ENCODE measurements around the gene LYL1.
"Not testable (repeated sequence)": the region's sequence is repeated elsewhere in the genome, so short reads cannot be mapped to it uniquely, and the experiment has no call there.

Gene LYL1

GRCh38 chr19:13102666-13103580 lies at the start of gene LYL1:
LYL1 (minus strand) TSS chr19:13102858; CDS start chr19:13101171, 1,687 bp downstream.
- no peak for DNase-seq (ENCODE audit: low read depth in 3 of 3)

DNA sequence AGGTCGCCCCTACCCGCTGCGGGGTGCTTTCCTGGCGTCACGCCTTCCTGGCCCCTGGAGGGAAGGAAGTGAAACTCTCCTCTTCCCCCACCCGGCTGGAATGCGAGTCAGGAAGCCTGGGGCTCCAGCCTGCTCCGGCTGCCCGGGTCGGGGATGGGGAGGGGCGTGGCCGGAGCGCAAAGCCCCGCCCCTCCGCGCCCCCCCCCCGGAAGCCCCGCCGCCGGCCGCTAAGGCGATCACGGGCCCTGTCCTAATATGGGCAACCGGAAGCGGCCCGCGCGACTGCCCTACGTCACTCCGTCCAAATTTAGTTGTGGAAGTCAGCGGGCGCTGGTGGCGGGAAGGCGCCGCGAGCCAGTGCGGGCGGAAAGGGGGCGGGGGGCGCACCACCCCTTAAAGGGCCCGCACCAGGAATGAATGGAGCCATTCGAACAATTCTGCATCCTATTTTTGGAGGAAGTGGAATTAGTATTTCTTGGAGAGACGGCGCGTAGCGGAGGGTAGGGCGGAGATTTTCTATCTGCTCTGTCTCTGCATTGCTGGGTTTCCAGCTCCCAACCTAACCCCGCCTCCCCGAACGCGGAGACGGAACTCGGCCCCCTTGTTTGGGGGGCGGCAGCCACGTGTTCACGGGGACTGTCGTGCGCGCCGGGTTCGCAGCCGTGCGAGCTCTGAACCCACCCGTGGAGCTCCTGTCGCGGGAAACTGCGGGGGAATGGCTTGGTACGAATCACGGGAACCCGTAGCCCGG lies 49.1 kb upstream of the LYL1 start:
- DNase-seq (ENCODE audit: low read depth in 3 of 3), result peak; percentile 89 to 91 (median 89)

GRCh38 chr19:13150931-13151604 lies 48.4 kb upstream of the LYL1 start:
- no peak for DNase-seq (ENCODE audit: low read depth in 3 of 3)

DNA sequence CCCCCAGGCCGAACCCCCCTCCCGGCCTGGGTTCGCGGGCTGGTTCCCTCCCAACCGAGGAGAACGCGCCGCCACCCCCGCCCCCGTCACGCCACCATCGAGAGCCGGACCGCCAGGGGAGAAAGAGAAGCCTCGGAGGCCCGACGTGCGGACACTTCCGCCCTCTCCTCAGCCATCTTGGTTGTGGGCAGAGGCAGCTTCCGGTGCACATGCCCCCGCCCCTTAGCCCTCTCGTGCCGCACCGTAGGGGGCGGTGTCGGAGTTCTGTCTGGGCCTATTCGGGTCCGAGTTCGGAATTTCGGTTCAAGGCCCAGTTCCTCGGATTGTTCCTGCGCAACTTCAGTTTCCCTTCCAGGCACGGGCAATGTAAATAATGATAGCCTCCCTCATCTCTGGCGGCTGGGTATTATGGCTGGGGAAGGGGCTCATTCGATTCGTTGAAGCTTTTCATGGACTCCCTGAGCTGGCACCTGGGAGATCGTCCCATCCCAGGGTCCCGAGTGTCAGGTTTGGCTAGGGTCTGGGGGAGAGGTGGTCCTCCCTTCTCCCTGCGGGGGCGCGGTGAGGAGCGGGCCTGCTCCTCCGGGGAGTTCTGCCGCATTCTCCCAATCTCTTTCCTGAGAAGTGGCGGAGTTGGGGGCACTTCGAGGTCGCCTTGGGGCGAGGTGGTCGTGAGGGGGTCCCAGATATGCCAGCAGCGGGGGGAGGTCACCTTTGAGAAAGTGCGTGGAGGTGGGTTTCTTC lies 47.7 kb upstream of the LYL1 start, which contains the start of the genes IER2 and STX10:
TSS of gene IER2 (plus strand) at position 225 of the 744 bp plus-strand sequence. CDS start 2,776 bp downstream, outside the sequence.
TSS of gene STX10 (minus strand) at position 189 of the 744 bp plus-strand sequence. CDS start 202 bp downstream, outside the sequence.
- DNase-seq (ENCODE audit: low read depth in 3 of 3), result peak; percentile 81 to 88 (median 85)

GRCh38 chr19:13149628-13150186 lies 47.0 kb upstream of the LYL1 start:
- DNase-seq (ENCODE audit: low read depth in 3 of 3), result no peak

DNA sequence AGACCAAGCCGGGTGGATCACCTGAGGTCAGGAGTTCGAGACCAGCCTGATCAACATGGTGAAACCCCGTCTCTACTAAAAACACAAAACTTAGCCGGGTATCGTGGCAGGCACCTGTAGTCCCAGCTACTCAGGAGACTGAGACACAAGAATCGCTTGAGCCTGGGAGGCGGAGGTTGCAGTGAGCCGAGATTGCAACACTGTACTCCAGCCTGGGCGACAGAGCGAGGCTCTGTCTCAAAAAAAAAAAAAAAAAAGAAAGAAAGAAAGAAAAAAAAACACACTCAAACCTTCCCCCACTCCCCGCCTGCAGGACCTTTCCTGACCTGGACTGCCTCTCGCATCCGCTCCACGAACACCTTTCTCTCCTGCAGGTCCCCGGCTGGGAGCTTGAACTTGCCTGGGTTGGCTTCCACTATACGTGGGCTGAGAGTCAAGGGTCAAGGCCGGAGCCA lies 46.5 kb upstream of the LYL1 start:
- not testable (repeated sequence) for DNase-seq (ENCODE audit: low read depth in 3 of 3)

GRCh38 chr19:13146763-13147563 lies 44.3 kb upstream of the LYL1 start:
- no peak for DNase-seq (ENCODE audit: low read depth in 3 of 3)

DNA sequence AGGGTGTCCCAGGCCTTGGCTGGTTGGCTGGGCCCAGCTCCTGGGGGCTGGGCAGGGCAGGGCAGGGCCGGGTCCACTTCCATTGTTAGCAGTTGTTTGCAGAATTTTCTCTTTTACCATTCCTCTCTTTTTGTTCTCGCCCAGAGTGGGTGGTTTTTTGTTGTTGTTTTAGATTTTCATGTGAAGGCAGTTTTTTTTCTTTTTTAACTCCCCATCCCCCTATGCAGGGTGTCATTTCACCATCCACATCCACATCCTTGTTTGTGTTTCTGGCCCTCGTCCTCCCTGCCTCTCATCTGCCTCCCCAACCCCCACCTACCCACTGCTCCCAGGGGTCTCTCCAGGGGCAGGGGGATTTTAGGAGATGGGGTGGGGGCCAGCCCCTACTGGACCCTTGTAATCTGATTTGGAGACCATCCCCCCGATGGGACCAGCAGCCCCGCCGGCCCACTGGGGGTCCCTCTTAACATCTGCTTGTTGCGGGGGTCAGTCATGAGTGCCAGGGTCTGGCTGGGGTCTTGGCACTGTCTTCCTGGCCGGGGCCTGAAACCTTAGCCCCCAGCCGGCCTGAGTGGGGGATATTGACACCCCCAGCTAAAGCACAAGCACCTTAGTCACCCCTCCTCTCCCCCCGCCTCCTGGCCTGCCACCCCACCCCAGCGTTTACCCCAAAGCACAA lies 37.1 kb upstream of the LYL1 start:
- no peak for DNase-seq (ENCODE audit: low read depth in 3 of 3)

GRCh38 chr19:13138916-13139198 lies 36.2 kb upstream of the LYL1 start:
- DNase-seq (ENCODE audit: low read depth in 3 of 3), result no peak

GRCh38 chr19:13138171-13138915 lies 35.7 kb upstream of the LYL1 start:
- DNase-seq (ENCODE audit: low read depth in 3 of 3), result no peak

- no peak for DNase-seq (ENCODE audit: low read depth in 3 of 3)
Observed at GRCh38 chr19:13137290-13137794, 34.7 kb upstream of the LYL1 start.

DNA sequence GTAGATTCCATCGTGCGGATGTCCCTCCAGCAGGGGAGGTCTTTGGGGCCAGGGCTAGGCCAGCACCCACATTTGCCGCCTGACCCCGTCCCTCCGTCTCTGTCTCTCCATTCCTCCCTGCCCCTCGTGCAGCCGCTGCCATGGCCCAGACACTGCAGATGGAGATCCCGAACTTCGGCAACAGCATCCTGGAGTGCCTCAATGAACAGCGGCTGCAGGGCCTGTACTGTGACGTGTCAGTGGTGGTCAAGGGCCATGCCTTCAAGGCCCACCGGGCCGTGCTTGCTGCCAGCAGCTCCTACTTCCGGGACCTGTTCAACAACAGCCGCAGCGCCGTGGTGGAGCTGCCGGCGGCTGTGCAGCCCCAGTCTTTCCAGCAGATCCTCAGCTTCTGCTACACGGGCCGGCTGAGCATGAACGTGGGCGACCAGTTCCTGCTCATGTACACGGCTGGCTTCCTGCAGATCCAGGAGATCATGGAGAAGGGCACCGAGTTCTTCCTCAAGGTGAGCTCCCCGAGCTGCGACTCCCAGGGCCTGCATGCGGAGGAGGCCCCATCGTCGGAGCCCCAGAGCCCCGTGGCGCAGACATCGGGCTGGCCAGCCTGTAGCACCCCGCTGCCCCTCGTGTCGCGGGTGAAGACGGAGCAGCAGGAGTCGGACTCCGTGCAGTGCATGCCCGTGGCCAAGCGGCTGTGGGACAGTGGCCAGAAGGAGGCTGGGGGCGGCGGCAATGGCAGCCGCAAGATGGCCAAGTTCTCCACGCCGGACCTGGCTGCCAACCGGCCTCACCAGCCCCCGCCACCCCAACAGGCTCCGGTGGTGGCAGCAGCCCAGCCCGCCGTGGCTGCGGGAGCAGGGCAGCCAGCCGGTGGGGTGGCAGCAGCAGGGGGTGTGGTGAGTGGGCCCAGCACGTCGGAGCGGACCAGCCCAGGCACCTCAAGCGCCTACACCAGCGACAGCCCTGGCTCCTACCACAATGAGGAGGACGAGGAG lies 32.7 kb upstream of the LYL1 start:
- no peak for DNase-seq (ENCODE audit: low read depth in 3 of 3)

DNA sequence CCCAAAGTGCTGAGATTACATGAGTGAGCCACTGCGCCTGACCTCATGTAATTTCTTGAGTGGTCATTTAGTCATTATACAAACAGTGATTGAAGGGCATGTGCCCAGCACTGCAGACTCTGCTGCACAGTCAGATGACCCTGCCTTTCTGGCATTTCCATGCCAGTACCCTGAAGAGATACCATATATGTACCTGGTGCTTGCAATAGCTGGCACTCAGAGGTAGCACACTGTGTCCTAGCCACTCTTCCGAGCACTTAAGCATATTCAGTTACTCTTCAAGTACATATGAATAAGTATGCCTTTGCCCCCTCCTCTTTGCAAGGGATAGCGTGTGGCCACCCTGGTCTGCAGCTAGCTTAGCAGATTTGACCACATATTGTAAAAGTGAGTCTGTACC lies 32.0 kb upstream of the LYL1 start:
- DNase-seq (ENCODE audit: low read depth in 3 of 3), result no peak

GRCh38 chr19:13133241-13133870 lies 30.7 kb upstream of the LYL1 start:
- DNase-seq (ENCODE audit: low read depth in 3 of 3), result no peak

GRCh38 chr19:13132471-13133180 lies 30.0 kb upstream of the LYL1 start:
- DNase-seq (ENCODE audit: low read depth in 3 of 3), result peak in 1 of 3 experiments; percentile 37

DNA sequence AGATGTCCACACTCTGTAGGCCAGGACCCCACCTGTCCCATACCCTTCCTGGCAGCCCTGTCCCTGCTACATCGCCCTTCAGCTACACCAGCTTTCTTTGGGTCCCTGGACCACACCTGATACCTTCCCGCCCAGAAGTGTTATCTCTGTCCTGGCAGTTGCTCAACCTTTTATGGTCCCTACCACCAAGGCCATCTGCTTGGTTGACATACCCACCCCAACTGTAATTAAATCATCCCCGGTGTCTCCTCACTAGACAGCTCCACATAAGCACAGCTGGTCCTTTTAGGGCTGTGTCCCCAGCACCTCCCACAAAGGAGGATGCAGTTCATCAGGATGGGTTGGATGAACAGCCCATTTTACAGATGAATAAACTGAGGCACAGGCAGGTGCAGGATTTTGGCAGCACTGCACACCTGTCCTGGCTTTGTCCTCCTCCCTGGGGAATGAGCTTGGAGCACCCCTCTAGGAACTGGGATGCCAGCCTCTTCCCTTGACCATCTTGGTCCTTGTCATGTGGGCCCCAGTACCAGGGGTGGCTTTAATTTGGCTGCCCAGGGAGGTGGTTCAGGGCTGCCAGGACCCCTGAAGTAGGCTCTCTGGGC lies 28.3 kb upstream of the LYL1 start:
- no peak for DNase-seq (ENCODE audit: low read depth in 3 of 3)
